ENCODE results near the gene ATP9B.

Gene ATP9B

DNA sequence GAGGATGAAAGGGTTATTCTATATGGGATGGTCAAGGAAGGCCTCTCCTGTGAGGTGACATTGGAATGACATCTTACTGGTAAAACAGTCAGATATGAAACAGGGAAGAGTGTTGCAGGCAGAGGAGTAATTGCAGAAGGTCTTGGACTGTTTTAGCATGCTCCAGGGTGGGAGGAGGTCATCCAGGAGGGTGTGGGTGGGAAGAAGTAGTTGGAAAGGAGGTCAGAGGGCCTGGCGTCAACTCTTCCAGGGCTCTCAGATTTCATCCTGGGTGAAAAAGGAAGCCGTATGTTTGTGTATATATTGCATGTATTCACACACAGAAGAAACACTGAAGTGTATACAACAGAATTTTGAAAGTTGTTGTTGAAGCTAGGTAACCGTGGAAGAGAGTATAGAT, 48.2 kb downstream of the ATP9B start:
- H3K4me3 ChIP-seq (ENCODE audit: low read length) = no peak overlapping the region
- H3K4me1 ChIP-seq (ENCODE audit: control insufficient read depth, insufficient read depth, low read length) = no peaks in the 10 kb centered on the region
- H3K27ac ChIP-seq (ENCODE audit: low read depth, low read length) = no peak overlapping the region
- peaks cover 5% of the 10 kb centered on the region for H3K36me3 ChIP-seq (ENCODE audit: control insufficient read depth, insufficient read depth, low read length)
- H3K27me3 ChIP-seq (ENCODE audit: control insufficient read depth, insufficient read depth, low read length) = no peaks in the 10 kb centered on the region
- no peak overlapping the region for H3K9ac ChIP-seq (ENCODE audit: low read length)

DNA sequence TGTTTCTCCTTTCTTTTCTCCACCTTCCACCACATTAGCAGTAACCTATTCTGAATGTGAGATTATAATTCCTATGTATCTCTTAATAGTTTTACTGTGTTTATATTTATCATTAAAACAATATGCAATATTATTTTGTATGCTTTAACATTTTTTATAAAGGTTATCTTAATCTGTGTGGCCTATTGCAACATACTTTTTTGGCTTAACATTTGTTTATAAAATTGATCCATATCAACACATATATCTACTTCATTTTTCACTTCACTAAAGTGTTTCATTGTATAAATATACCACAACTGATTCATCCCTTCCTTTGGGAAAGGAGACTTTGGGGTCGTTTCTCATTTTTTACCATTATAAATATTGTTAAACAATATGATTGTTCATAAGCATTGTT, 48.6 kb downstream of the ATP9B start:
- Histone ChIP-seq H3K36me3 (ENCODE audit: control insufficient read depth, insufficient read depth, low read length) (peaks cover 5% of the 10 kb centered on the region), H3K27me3 (ENCODE audit: control insufficient read depth, insufficient read depth, low read length) (no peaks in the 10 kb centered on the region)

GRCh38 chr18:79118797-79119196, 49.6 kb downstream of the ATP9B start:
- no peaks in the 10 kb centered on the region for H3K27me3 ChIP-seq (ENCODE audit: control insufficient read depth, insufficient read depth, low read length)
- H3K4me1 ChIP-seq (ENCODE audit: control insufficient read depth, insufficient read depth, low read length) = no peaks in the 10 kb centered on the region
- no peak overlapping the region for H3K9ac ChIP-seq (ENCODE audit: low read length)
- no peak overlapping the region for H3K4me3 ChIP-seq (ENCODE audit: low read length)
- peaks cover 3% of the 10 kb centered on the region for H3K36me3 ChIP-seq (ENCODE audit: control insufficient read depth, insufficient read depth, low read length)
- no peak overlapping the region for H3K27ac ChIP-seq (ENCODE audit: low read depth, low read length)

More for the DNA sequence above, 48.6 kb downstream of the ATP9B start:
- no peak overlapping the region for H3K9ac ChIP-seq (ENCODE audit: low read length)
- no peaks in the 10 kb centered on the region for H3K4me1 ChIP-seq (ENCODE audit: control insufficient read depth, insufficient read depth, low read length)
- no peak overlapping the region for H3K4me3 ChIP-seq (ENCODE audit: low read length)
- H3K27ac ChIP-seq (ENCODE audit: low read depth, low read length) = no peak overlapping the region

DNA sequence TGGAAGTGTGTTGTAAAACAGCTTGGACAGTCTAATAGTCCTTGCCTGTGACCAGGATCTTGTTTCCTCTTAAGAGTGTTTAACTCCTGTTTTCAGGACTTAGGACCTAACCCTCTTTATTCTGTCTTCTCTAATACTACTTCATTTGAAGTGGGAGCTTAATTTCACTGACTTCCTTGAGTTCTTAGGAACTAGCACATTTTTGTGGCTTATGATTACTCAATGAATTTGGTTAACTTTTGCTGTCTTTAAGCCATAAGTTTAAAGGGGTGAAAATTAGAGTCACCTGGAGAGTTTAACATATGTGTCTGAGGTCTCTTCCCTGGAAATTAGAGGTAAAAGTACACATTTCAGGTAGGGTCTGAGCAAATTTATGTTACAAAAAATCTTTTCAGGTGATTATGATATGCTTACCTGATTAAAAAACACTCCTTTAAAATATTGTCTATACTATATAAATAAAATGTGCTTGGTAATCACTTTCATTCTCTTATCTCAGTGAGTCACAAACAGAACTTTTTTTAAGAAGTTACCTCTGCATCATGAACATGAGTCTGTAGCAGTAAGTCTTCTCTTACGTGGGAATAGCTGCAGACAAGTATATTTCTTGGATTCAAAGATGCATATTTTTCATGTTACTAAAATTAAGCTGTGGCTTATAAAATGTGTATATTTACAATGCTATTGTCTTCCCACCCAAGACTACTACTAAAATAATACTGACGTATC, 52.7 kb downstream of the ATP9B start:
- Histone ChIP-seq H3K9ac (ENCODE audit: low read length) (no peak overlapping the region), H3K36me3 (ENCODE audit: control insufficient read depth, insufficient read depth, low read length) (peaks cover 3% of the 10 kb centered on the region), H3K4me3 (ENCODE audit: low read length) (no peak overlapping the region), H3K27ac (ENCODE audit: low read depth, low read length) (no peak overlapping the region), H3K27me3 (ENCODE audit: control insufficient read depth, insufficient read depth, low read length) (no peaks in the 10 kb centered on the region), H3K4me1 (ENCODE audit: control insufficient read depth, insufficient read depth, low read length) (no peaks in the 10 kb centered on the region)

- no peak overlapping the region for H3K4me3 ChIP-seq (ENCODE audit: low read length)
- peaks cover 3% of the 10 kb centered on the region for H3K36me3 ChIP-seq (ENCODE audit: control insufficient read depth, insufficient read depth, low read length)
- no peak overlapping the region for H3K27ac ChIP-seq (ENCODE audit: low read depth, low read length)
- no peaks in the 10 kb centered on the region for H3K27me3 ChIP-seq (ENCODE audit: control insufficient read depth, insufficient read depth, low read length)
- H3K4me1 ChIP-seq (ENCODE audit: control insufficient read depth, insufficient read depth, low read length) = no peaks in the 10 kb centered on the region
- H3K9ac ChIP-seq (ENCODE audit: low read length) = no peak overlapping the region
These were observed 54.8 kb downstream of the ATP9B start for GRCh38 chr18:79123948-79124347.

- no peak overlapping the region for H3K27ac ChIP-seq (ENCODE audit: low read depth, low read length)
- H3K9ac ChIP-seq (ENCODE audit: low read length) = no peak overlapping the region
- H3K4me1 ChIP-seq (ENCODE audit: control insufficient read depth, insufficient read depth, low read length) = no peaks in the 10 kb centered on the region
- H3K4me3 ChIP-seq (ENCODE audit: low read length) = no peak overlapping the region
- no peaks in the 10 kb centered on the region for H3K27me3 ChIP-seq (ENCODE audit: control insufficient read depth, insufficient read depth, low read length)
- no peaks in the 10 kb centered on the region for H3K36me3 ChIP-seq (ENCODE audit: control insufficient read depth, insufficient read depth, low read length)
These were observed 59.9 kb downstream of the ATP9B start for GRCh38 chr18:79129120-79129519.

- H3K27me3 ChIP-seq (ENCODE audit: control insufficient read depth, insufficient read depth, low read length) = no peaks in the 10 kb centered on the region
- no peak overlapping the region for H3K27ac ChIP-seq (ENCODE audit: low read depth, low read length)
- no peak overlapping the region for H3K9ac ChIP-seq (ENCODE audit: low read length)
- peaks cover 2% of the 10 kb centered on the region for H3K36me3 ChIP-seq (ENCODE audit: control insufficient read depth, insufficient read depth, low read length)
- no peaks in the 10 kb centered on the region for H3K4me1 ChIP-seq (ENCODE audit: control insufficient read depth, insufficient read depth, low read length)
- H3K4me3 ChIP-seq (ENCODE audit: low read length) = no peak overlapping the region
These were observed 64.5 kb downstream of the ATP9B start for GRCh38 chr18:79133724-79134123.

GRCh38 chr18:79135924-79136323, 66.7 kb downstream of the ATP9B start:
- Histone ChIP-seq H3K36me3 (ENCODE audit: control insufficient read depth, insufficient read depth, low read length) (peaks cover 2% of the 10 kb centered on the region), H3K4me1 (ENCODE audit: control insufficient read depth, insufficient read depth, low read length) (no peaks in the 10 kb centered on the region), H3K4me3 (ENCODE audit: low read length) (no peak overlapping the region), H3K9ac (ENCODE audit: low read length) (no peak overlapping the region), H3K27ac (ENCODE audit: low read depth, low read length) (no peak overlapping the region), H3K27me3 (ENCODE audit: control insufficient read depth, insufficient read depth, low read length) (no peaks in the 10 kb centered on the region)

GRCh38 chr18:79136742-79137141, 67.5 kb downstream of the ATP9B start:
- Histone ChIP-seq H3K27me3 (ENCODE audit: control insufficient read depth, insufficient read depth, low read length) (no peaks in the 10 kb centered on the region), H3K4me1 (ENCODE audit: control insufficient read depth, insufficient read depth, low read length) (no peaks in the 10 kb centered on the region), H3K27ac (ENCODE audit: low read depth, low read length) (no peak overlapping the region), H3K36me3 (ENCODE audit: control insufficient read depth, insufficient read depth, low read length) (peaks cover 2% of the 10 kb centered on the region), H3K9ac (ENCODE audit: low read length) (no peak overlapping the region), H3K4me3 (ENCODE audit: low read length) (no peak overlapping the region)

DNA sequence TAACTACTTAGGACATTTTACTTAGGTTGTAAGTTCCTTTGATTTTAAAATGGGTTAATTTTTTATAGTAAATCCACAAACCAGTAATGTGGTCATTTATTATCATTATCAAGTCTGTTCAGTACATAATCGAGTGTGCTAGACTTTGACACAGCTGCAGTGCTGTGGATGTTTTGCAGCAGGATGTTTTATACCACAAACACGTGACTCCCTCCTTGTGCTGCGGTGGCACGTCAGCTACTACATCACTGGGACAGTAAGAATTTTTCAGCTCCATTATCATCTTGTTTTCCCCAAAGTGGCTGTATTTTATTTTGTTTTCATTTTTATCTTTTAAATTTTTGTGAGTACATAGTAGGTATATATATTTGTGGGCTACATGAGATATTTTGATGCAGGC, 70.0 kb downstream of the ATP9B start:
- Histone ChIP-seq H3K36me3 (ENCODE audit: control insufficient read depth, insufficient read depth, low read length) (peaks cover 2% of the 10 kb centered on the region), H3K27ac (ENCODE audit: low read depth, low read length) (no peak overlapping the region), H3K27me3 (ENCODE audit: control insufficient read depth, insufficient read depth, low read length) (no peaks in the 10 kb centered on the region), H3K4me3 (ENCODE audit: low read length) (no peak overlapping the region), H3K9ac (ENCODE audit: low read length) (no peak overlapping the region), H3K4me1 (ENCODE audit: control insufficient read depth, insufficient read depth, low read length) (no peaks in the 10 kb centered on the region)

- H3K4me1 ChIP-seq (ENCODE audit: control insufficient read depth, insufficient read depth, low read length) = no peaks in the 10 kb centered on the region
- no peak overlapping the region for H3K9ac ChIP-seq (ENCODE audit: low read length)
- no peak overlapping the region for H3K4me3 ChIP-seq (ENCODE audit: low read length)
- no peaks in the 10 kb centered on the region for H3K36me3 ChIP-seq (ENCODE audit: control insufficient read depth, insufficient read depth, low read length)
- H3K27ac ChIP-seq (ENCODE audit: low read depth, low read length) = no peak overlapping the region
- no peaks in the 10 kb centered on the region for H3K27me3 ChIP-seq (ENCODE audit: control insufficient read depth, insufficient read depth, low read length)
These were observed 77.8 kb downstream of the ATP9B start for GRCh38 chr18:79147014-79147413.

DNA sequence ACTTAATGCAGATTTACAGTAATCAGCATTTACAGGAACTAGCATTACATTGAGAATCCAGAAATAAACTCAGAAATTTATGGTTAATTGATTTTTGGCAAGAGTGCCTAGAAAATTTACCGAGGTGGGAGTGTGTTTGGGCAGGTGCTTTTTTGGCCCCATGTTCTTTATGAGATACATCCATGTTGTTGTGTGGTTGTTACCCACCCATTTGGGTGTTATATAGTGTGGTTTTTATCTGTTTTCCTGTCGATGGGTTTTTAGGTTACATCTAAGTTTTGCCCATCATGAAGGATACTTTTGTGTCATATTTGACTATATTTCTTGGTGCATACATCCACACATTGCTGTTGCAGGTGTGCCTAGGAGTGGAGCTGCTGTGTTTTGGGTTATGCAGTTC, 82.0 kb downstream of the ATP9B start:
- no peak overlapping the region for H3K27ac ChIP-seq (ENCODE audit: low read depth, low read length)
- H3K36me3 ChIP-seq (ENCODE audit: control insufficient read depth, insufficient read depth, low read length) = no peaks in the 10 kb centered on the region
- no peak overlapping the region for H3K9ac ChIP-seq (ENCODE audit: low read length)
- H3K4me3 ChIP-seq (ENCODE audit: low read length) = no peak overlapping the region
- H3K4me1 ChIP-seq (ENCODE audit: control insufficient read depth, insufficient read depth, low read length) = no peaks in the 10 kb centered on the region
- H3K27me3 ChIP-seq (ENCODE audit: control insufficient read depth, insufficient read depth, low read length) = no peaks in the 10 kb centered on the region

DNA sequence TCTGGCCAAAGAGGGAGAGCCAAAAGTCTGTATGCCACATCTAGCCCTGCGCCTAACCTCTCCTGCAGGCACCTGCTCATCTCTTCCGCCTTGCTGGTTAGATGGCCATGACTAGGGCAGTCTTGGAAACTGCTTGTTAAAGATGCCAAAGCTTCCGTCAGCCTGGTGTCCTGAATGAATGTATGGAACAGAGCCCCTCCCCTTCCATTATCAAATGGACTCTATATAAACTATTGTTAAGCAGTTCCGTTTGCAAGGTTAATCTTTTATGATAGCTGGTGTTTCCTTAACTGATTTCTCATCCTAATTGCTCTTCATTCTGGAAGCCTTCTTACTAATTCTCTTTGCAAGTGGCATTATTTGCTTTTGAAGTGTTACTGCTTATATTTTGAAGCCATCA, 87.1 kb downstream of the ATP9B start:
- Histone ChIP-seq H3K27ac (ENCODE audit: low read depth, low read length) (no peak overlapping the region), H3K36me3 (ENCODE audit: control insufficient read depth, insufficient read depth, low read length) (peaks cover 3% of the 10 kb centered on the region)

More for the DNA sequence above, 87.1 kb downstream of the ATP9B start:
- Histone ChIP-seq H3K27me3 (ENCODE audit: control insufficient read depth, insufficient read depth, low read length) (no peaks in the 10 kb centered on the region), H3K4me1 (ENCODE audit: control insufficient read depth, insufficient read depth, low read length) (no peaks in the 10 kb centered on the region), H3K9ac (ENCODE audit: low read length) (no peak overlapping the region), H3K4me3 (ENCODE audit: low read length) (no peak overlapping the region)

Data from rectal smooth muscle tissue (tissue), 1 donor.